PC-3 (cell line): ENCODE data around the gene HLTF.

Source experiments
- EZH2 ChIP-seq: fragments of 300-600 bp; sonication (generic); IDR thresholded peaks from one replicate; pipeline ENCODE4 v1.6.1; 2017; ENCODE audit warnings: antibody characterized with exemption, mild to moderate bottlenecking, low read length; ENCODE audit not compliant: unreplicated experiment
- TF ChIP-seq, protein P1 (sequence below): fragments of 300-600 bp; sonication (generic); conservative IDR thresholded peaks from 2 replicates; pipeline ENCODE4 v1.5.1; 2017; ENCODE audit warnings: antibody characterized with exemption, low read depth, mild to moderate bottlenecking, low read length

DNA sequence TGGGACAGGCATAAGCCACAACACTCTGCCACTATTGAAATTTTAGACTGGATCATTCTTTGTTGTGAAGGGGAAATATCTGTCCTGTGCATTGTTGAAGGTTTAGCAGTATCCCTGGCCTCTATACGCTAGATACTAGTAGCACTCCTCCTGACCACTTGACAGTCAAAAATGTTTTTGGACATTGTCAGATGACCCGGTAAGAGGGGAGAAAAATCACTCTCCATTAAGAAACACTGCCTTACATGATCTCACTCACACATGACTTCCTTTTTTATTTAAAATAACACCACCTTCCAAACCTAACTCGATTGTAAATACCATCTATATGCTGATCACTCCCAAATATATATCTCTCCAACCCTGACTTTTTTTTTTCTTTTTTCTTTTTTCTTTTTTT lies 15.3 kb upstream of the HLTF start:
- TF ChIP-seq, protein P1, sequence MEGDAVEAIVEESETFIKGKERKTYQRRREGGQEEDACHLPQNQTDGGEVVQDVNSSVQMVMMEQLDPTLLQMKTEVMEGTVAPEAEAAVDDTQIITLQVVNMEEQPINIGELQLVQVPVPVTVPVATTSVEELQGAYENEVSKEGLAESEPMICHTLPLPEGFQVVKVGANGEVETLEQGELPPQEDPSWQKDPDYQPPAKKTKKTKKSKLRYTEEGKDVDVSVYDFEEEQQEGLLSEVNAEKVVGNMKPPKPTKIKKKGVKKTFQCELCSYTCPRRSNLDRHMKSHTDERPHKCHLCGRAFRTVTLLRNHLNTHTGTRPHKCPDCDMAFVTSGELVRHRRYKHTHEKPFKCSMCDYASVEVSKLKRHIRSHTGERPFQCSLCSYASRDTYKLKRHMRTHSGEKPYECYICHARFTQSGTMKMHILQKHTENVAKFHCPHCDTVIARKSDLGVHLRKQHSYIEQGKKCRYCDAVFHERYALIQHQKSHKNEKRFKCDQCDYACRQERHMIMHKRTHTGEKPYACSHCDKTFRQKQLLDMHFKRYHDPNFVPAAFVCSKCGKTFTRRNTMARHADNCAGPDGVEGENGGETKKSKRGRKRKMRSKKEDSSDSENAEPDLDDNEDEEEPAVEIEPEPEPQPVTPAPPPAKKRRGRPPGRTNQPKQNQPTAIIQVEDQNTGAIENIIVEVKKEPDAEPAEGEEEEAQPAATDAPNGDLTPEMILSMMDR, result no peak
- no peak for TF ChIP-seq EZH2
